Femur (tissue), 1 donor: Measurements from ENCODE around the gene TMC3.
"Not testable (repeated sequence)": the region's sequence is repeated elsewhere in the genome, so short reads cannot be mapped to it uniquely, and the experiment has no call there.

Source experiments
- DNase-seq: peaks from one replicate; pipeline ENCODE4 v3.0.0-alpha.2; 2017

The TMC3 gene

DNA sequence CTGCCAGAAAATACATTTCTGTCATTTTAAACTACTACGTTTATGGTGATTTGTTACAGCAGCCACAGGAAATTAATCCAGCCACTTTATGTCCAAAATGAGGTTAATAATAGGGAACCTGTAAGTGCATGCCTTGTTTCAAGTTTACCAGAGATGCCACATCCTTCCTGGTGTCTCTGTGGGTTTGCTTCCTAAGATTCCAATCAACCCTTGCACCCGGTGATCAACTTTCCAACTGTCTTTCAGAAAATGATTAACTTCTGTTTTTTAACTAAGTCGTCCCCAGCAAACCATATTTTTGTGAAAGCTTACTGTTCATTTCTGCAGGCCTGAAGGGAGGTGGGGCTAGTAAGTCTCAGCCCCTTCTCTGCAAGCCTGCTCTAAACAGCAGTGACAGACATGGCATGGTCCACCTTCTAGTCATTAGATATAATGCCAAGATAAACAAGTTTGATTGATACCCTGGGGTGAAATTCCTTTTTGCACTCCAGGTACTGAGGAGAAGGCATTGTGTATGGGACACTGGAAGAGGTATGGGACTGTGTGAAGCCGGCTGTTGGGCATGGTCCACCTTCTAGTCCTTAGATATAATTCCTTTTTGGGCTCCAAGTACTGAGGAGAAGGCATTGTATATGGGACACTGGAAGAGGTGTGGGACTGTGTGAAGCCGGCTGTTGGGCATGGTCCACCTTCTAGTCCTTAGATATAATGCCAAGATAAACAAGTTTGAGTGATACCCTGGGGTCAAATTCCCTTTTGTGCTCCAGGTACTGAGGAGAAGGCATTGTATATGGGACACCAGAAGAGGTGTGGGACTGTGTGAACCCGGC, 11.1 kb upstream of the TMC3 start:
- no peak for DNase-seq

DNA sequence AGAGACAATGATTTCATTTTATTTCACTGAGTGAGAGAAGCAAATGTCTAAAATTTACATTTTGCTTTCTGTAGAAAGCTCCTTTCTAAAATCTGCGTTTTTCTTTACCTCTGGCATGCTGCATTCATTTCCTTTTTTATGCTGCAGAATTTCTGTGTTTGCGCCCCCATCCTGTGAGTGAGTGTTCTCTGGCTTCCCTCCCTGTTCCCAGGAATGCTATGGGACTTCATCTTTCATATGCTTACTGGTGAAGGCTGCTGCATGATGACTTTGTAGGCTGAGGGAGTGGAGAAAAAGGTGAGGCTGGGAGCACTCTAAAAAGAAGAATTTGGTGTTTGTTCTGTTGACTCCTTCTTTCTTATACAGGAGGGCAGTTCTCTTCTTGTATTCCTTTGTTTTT, 7.7 kb upstream of the TMC3 start:
- DNase-seq = no peak

DNA sequence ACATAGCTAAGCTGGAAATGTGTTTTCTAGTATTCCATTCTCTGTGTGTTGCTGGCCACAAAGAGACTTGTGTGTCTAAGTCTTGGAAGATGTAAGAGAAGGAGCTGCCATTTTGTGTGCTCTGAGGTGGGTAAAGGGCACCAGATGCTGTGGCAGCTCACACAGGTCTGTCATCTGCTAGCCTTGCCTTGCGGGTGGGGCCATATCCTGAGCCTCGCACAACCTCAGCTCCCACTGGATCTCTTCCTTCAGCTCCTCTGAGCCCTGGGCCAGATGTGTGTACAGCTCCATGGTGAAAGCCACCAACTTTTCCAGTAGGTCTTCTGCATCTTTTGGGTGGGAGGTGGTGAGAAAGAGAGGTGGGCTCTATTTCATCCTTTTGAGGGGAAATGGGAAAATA, 6.7 kb upstream of the TMC3 start:
- no peak for DNase-seq

DNA sequence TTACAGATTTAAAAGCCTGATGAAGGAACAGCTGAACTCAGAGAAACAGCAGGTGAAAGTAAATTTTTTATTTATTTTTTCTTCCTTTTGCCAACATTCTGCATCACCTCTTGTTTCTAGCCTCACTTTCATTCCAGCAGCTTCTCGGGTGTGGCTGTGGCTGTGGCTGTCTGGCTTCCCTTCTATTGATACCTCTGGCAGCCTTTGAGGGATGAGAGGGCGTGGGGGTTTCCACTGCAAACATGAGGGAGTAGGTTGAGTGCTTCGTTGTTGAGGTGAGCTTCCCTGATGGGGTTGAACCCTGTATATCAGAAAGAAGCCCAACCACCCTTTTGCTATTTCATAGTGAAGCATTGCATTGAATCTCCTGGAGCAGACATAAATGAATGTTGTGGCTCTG, 6.2 kb upstream of the TMC3 start:
- no peak for DNase-seq

DNA sequence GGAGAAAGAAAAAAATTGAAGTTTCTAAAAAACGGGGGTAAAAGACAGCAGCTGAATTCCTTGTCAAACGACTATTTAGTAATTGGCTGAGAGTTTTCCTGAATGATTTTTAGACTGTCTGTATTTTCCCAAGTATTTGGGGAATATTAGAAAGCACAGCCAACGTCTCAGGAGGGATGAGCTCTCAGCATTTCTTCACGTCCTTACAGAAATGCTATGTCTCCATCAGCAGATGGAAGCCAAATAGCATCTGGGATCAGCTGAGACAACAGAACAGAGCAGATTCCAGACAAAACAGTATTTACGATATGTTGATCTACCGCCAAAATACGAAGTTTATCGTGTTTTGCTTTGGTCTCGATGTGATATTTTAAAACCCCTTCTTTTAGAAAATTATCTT, 5.3 kb upstream of the TMC3 start:
- DNase-seq = no peak

DNA sequence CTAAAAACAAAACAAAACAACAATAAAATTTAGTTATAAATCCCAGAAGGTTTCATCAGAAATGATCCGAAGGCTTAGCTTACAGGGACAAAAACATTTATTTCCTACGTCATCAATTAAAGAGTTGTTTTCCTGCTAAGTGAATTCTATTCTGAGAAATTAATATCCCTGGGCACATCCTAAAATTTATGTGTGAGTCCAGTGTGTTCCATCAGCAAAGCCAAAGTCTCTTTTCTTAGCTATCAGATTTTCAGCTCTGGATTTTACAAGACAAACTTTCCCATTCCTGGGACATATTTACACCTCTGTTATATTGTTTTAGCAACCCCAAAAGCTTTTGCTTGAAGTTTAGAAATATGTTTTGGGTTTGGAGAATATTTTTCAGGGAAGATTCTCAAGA, 4.4 kb upstream of the TMC3 start:
- no peak for DNase-seq

DNA sequence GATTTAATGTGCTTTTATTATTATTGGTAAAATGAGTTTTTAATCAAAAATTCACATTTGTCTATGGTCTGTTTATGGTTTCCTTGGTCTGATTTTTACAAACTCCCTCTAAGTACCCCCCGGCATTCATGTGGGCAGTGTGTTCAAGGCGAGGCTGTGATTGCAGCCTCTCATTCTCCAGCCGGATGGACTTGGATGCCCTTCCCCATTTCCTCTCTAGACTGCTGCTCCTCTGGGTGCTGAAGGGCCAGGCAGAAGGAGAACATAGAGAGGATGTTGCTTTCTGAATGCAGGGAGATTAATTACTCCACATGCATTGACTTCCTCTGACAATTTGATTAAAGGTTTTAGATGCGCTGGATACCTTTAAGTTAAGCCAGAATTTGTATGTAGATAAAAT, 3.9 kb upstream of the TMC3 start:
- no peak for DNase-seq

DNA sequence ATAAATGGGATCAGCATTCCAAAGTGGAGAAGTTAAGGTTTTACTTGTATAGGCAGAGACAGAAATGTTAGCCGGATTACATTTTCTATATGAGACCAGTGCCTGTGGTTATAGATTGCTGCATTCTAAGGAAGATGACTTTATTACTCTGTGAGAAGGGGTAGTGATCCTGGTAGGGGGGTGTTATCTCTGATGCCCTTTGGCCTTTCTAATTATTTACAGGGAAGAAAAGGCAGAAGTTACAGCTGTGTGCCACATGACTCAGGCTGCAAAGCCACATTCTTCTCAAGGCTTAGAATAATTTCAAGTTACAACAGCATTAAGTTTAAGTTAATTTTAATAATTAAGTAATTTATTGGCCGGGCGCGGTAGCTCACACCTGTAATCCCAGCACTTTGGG, 2.2 kb upstream of the TMC3 start:
- DNase-seq = no peak

DNA sequence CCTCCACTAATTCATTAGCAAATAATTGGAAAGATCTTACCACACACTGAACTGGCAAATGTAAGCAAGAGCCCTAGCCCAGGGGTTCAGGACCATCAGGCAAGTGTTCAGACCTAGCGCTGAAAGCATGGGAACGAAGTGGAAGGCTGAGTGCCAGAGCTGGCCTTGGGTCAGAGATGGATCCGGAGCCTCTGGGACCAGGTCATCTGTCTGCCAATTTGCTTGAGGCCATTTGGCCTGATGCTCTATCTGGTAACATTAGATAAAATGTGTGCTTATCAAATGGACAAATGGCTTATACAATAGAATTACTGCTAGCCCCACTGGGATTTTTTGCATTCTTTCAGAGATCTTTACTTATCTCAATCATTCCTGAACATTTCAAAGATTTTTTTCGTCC, 1.4 kb upstream of the TMC3 start:
- DNase-seq = no peak

DNA sequence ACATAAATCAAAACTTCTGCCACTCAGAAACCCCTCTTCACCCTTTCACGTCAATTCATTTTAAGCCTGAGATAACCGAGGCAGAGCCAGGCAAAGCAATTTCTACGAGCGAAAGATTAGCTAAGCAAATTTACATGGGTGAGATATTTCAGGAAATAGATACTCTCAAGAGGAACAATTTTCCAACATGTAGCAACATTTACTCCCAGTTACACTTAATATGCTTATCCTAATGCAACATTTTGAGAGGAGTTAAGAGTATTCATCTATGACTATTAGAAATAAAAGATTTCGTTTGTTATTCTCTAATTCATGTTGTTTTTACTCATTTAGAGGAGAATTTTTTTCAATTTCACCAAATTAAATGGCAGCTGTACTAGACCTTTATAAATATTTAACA, 837 bp downstream of the TMC3 start:
- no peak for DNase-seq

DNA sequence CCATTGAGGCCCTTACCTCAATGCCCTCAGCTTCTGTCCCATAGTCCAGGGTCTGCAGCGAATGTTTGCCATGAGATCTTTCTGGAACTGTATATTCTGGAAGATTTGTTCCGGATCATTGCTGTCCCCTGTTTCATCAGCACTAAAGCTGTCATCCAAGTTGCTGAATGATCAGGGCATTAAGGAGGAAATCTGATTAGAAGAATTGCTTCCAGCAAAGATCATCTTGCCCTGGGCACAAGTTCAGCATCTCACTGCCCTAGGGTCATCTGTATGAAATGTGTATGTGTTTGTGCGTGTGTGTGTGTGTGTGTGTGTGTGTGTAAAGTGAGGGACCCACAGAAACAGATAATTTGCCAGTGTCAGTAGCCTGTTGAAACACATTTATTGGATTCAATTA, 1.4 kb downstream of the TMC3 start:
- no peak for DNase-seq

DNA sequence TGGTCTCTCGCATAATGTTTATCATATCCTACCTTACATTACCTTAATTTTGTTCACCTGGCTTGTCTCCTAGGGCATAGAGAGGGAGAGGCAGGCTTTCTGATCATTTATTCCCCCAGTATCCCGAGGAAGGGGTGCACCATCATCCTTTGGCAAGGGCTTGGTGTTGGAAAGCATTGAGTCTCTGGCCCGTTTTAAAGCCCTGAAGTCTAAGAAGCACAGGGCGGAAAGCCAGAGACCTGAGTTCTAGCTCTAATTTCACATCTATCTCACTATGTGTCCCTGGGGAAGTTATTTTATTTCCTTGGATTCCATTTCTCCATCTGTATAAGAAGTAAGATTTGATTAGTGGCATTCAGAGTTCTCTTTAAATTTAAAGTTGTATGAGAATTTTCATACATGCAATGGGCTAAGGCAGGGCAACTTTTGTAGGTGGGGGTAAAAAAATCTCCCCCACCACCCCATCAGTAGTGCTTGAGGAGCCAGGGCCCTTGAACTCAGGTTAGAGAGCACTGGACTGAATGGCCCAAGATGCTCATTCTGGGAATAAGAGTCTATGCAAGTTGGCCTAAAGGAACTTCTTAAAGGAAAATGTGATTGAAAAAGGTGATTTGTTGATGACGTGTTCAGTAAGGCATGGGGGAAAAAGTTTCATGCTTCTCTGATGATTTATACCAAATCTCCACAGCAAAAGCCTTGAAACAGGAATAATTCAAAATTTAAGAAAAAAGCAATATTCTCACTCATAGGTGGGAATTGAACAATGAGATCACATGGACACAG, 10.1 kb downstream of the TMC3 start:
- no peak for DNase-seq

DNA sequence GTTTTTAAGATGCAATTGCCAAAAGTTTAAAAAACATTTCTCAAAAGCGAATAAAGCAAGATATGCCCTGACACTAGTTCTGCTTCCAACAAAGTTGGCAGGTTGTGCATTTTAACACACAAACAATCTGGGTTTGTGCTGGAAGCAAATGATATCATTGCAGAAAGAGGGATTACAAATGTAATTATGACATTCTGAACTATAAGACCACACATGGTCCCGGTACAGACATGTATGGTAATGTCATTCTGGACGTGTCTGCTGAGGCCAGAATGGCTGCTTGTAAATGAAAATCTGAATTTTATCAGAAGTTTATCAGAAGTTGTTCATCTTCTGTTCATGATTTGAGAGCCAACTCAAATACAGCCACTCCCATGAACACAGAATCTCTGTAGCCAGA, 10.7 kb downstream of the TMC3 start:
- no peak for DNase-seq

DNA sequence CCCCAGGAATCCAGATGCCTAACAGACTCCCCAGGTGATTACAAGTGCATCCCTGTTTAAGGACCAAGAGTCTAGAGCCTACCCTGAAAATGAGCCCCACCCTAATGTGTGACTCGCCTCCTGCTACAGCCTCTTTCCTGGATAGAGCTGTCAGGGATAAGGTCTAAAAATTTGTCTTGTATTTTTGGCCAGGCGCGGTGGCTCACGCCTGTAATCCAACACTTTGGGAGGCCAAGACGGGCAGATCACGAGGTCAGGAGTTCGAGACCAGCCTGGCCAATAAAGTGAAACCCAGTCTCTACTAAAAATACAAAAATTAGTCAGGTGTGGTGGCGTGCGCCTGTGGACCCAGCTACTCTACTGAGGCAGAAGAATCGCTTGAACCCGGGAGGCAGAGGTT, 11.2 kb downstream of the TMC3 start:
- DNase-seq = no peak

DNA sequence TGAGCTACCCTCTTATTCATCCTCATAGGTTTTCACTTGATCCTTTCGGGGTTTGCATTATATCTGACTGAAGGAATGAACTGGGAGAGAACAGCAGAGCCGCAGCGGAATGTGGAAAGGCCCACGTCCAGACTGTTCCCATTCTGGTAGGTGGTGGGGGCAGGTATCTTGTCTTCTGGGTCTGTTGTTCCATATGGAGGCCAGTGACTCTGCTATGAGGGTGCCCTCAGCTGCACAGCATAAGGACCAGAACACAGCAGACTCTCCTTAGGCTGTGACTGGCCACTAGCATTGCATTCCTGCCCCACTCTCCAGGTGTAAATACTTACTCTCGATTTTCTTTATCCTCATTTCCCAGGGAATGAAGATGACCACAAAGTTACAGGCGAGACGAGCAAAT, 12.1 kb downstream of the TMC3 start:
- no peak for DNase-seq

DNA sequence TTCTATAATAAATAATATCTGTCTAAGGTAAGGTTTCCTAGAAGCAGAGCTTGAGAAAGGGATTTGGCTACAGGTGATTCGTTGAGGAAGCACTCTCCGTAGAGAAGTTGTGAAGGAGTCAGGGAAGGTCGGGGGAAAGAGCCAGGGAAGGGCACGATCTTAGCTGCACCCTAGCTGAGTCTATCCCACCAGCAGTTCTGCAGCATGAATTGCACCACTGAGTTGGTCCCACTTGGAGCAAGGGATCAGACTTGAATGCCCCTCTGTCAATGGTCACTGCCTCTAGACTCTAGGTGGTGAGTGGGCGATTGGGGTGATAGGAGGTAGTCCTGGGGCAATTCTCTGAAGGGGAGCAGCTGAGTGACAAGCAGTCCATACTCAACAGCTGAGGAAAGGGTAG, 13.5 kb downstream of the TMC3 start:
- DNase-seq = no peak

DNA sequence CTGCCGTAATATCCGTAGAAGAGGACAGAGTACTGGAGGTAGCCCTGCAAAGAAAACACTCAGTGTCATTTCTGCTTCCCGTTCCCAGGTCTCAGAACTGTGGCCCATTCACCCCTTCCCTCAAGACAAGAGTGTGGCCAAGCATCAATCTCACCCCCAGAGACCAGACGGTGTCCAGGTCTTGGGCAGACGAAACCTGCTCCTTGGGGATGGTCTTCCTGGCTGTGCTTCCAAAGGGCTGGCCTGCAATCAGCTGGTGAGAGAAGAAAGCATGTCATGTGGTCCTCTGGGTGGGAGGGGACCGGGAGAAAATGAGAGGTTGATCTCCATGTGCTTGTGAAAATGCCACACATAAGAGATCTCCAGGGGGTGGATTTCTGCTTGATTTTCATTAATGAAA, 15.8 kb downstream of the TMC3 start:
- DNase-seq = no peak

DNA sequence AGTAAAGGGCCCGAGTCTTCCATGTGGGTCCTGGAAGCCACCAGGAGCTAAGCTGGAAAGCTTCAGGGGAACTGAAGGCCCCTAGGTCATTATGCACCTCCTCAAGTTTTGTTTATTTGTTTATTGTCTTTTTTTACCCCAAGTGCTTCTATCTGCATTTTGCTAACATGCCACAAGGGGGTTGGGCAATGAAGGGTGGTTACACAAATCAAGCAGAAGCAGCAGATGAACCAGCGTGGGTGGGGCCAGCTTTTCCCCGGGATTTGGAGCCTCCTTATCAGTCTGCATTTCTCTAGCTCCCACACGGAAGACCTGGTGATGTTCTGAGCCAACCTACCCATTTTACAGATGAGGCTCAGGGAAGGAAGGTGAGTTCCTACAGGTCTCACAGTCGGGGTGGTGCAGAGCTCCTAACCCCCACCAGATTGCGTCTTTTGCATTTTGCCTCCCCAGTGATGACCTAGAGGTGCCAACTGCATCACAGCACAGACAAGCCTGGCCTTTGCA, 16.8 kb downstream of the TMC3 start:
- DNase-seq = no peak

DNA sequence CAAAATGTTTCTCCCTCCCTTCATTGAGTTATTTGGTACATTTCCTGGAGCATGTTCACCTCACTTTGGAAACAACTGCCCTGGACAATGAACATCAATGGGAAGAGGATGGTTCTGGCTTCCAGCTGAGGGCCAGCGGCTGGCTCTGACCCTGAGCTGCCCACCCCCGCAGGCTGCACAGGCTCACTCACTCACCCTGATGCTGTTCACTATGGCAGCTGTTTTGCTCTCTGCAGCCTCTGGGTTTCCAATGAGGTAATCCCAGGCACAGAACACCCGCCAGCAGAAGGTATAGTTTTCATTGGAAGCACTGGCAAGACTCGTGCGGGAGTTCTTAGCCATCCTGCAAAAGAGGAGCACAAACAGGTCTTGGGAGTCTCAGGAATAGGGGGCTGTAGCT, 17.8 kb downstream of the TMC3 start:
- DNase-seq = no peak

DNA sequence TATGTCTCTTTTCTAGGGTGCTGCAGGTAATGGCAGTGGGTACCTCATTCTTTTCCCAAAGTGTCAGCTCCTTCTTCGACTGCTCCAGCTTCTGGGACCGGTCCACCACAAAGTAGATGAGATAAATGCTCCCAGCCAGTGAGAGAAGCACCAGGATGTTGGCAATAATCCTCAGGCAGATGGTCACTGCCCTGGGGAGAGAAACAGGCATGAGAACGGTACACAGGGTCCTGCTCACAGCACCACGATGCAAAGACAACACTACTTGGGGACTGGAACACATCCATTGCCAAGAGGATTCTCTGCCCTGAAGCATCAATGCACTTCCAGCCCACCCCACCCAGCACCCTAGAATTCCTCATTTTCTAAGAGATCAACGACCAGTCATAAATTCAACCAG, 22.4 kb downstream of the TMC3 start:
- no peak for DNase-seq

DNA sequence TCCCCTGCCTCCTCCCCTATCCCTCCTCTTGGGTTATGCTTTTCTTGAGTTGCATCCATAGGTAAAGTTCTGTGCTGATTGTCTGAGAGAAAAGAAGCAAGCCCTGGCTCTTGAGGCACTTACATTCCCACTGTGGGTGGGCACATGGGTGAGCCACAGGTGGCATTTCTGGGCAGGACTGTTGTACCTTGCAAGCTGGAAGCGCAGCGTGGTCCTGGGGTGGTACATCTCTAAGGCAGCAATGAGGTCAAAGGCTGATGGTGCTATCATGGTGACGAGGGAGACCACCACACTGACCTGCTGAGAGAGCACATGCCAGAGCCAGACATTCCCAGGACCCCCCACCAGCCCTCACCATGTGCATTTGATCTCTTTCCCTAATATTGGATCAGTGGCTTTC, 24.7 kb downstream of the TMC3 start:
- DNase-seq = no peak

DNA sequence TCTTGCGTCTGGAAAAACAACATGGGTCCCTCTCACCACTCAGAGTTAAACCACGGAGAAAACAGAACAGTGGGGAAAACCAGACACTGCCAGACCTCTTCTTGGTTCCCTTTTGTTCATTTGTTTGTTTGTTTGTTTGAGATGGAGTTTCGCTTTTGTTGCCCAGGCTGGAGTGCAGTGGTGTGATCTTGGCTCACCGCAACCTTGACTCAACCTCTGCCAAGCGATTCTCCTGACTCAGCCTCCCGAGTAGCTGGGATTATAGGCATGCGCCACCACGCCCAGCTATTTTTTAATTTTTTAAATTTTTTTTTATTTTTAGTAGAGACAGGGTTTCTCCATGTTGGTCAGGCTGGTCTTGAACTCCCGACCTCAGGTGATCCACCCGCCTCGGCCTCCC, 25.3 kb downstream of the TMC3 start:
- DNase-seq = not testable (repeated sequence)

DNA sequence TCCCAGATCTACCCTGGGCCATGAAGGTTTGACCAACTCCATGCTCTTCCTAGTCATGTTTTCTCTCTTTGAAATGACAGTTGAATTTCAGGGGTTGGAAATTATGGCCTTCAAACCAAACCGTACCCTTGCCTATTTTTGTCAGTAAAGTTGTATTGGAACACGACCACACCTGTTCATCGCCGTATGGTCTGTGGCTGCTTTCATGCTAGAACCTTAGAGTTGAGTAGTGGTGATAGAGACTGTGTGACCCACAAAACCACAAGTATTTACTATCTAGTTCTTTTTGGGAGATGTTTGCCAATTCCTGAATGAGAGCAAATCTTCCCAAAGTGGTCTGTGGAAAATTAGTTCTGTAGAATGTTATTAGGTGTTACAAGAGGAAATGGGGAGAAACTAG, 26.1 kb downstream of the TMC3 start:
- DNase-seq = no peak

DNA sequence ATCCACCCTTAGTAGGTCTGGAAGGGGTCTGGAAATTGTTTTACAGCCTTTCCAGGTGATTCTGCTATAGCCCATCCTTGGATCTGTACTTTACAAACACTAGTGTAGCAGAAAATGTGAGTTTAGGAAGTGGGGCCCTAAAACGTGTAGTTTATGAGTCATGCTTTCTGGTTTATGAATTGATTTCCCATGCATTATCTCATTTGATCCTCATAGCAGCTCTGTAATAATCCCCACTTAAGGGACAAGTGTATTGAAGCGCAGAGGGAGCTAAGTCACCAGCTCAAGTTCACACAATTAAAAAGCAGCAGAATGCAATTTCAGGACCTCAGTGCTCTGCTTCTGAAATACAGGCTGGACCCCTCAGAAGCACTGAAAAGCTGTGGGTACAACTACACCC, 27.4 kb downstream of the TMC3 start:
- DNase-seq = no peak

DNA sequence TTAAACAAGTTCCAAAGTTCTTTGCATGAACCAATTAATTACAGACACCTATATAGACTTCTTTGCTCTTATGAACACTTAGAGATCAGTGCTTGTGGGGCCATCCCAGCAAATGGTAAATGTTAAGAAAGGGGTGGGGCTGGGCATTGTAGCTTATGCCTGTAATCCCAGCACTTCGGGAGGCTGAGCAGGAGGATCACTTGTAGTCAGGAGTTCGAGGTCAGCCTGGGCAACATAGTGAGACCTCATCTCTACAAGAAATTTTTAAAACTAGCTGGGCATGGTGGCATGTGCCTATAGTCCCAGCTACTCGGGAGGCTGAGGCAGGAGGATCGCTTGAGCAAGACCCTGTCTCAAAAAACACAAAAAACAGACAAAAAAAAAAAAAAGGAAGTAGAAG, 30.6 kb downstream of the TMC3 start:
- DNase-seq = no peak
